K562 (cell line): ENCODE measurements around the gene LTA4H. TPM values are rescaled to one million over a fixed set of nuclear protein-coding genes. Genes with fewer than 3 reads are reported as not detected.

ENCODE experiments used
- ATAC-seq: fragments of 200-7000 bp; cut with Tn5 transposase; 3 replicates; pipeline ENCODE4 v1.9.1; 2020; ENCODE audit warnings: moderate library complexity
- BruUV-seq: library from RNA; stranded (reverse); fragments of 400-500 nt; replicated peaks from 2 replicates; lab custom pipeline; 2021; lab: Mats Ljungman, UMichigan
- CTCF ChIA-PET: fragments of 300-600 bp; formaldehyde crosslinking; extraction: SDS; loops from one replicate; lab custom pipeline; 2021; ENCODE audit warnings: low intra/inter-chr PET ratio; lab: Yijun Ruan, JAX
- POLR2A ChIA-PET: fragments of 300-600, 350-650 bp; sonication (Branson Sonifier 250); formaldehyde crosslinking; extraction: SDS; loops from one replicate; lab custom pipeline; 2021; ENCODE audit warnings: antibody characterized with exemption, inconsistent platforms; lab: Yijun Ruan, JAX
- DNase-seq, 4 experiments: peaks; one replicate each; pipeline versions ENCODE4 v3.0.0 to v3.0.0-alpha.2; 2011 to 2018; ENCODE audit warnings: low spot score in 3 of 4, mixed read lengths in 3 of 4; ENCODE audit errors: extremely low read depth in 1 of 4
- FAIRE-seq: peaks from 2 replicates; lab custom pipeline; 2011; peaks lifted over from hg19 to GRCh38; lab: Jason Lieb, UNC
- H2AFZ ChIP-seq: 2 replicates; pipeline ENCODE4 v1.6.0; 2011; ENCODE audit warnings: low read depth, low read length, control low read depth, inconsistent platforms
- H3K27ac ChIP-seq: fragments of 200-600 bp; 3 replicates; pipeline ENCODE4 v1.8.0; 2011; ENCODE audit warnings: low read depth, mild to moderate bottlenecking, control low read depth, inconsistent platforms, low read length, moderate library complexity, mixed read lengths; ENCODE audit errors: extremely low read depth
- H3K27me3 ChIP-seq, 2 experiments: fragments of 300-600 bp in 1 of 2; 2 replicates in 1 of 2; 3 replicates in 1 of 2; pipeline versions ENCODE4 v1.6.0 to v1.8.0; 2011; ENCODE audit warnings: inconsistent platforms in 2 of 2, low read length in 2 of 2, mild to moderate bottlenecking in 1 of 2, mixed read lengths in 1 of 2, moderate library complexity in 1 of 2; ENCODE audit not compliant: control insufficient read depth in 2 of 2, insufficient read depth in 2 of 2
- H3K36me3 ChIP-seq: fragments of 300-600 bp; 3 replicates; pipeline ENCODE4 v1.8.0; 2011; ENCODE audit warnings: mild to moderate bottlenecking, low read length, inconsistent platforms; ENCODE audit not compliant: control insufficient read depth, insufficient read depth
- H3K4me1 ChIP-seq, 2 experiments: fragments of 200-600 bp in 1 of 2; replicated peaks in 1 of 2; 2 replicates in 1 of 2; 3 replicates in 1 of 2; pipeline versions ENCODE4 v1.5.1 to v1.8.0; 2011; ENCODE audit warnings: inconsistent platforms in 2 of 2, low read length in 2 of 2, mild to moderate bottlenecking in 1 of 2, mixed read lengths in 1 of 2, moderate library complexity in 1 of 2; ENCODE audit not compliant: control insufficient read depth in 2 of 2, insufficient read depth in 2 of 2
- H3K4me2 ChIP-seq: 2 replicates; pipeline ENCODE4 v1.6.1; 2011; ENCODE audit warnings: low read length, control low read depth, inconsistent platforms, mixed read lengths; ENCODE audit not compliant: insufficient read depth
- H3K4me3 ChIP-seq: fragments of 200-600 bp; sonication (generic), shearing (Covaris generic); 2 replicates; pipeline ENCODE4 v1.5.1; 2016; ENCODE audit warnings: control low read depth, inconsistent platforms
- H3K79me2 ChIP-seq: fragments of 200-600 bp; 3 replicates; pipeline ENCODE4 v1.8.0; 2011; ENCODE audit warnings: low read length, inconsistent platforms; ENCODE audit not compliant: control insufficient read depth, insufficient read depth
- H3K9ac ChIP-seq, 2 experiments: 2 replicates each; pipeline versions ENCODE4 v1.6.0 to v1.6.1; 2011; ENCODE audit warnings: low read depth in 2 of 2, low read length in 2 of 2, control low read depth in 1 of 2, inconsistent platforms in 1 of 2, mild to moderate bottlenecking in 1 of 2, mixed read lengths in 1 of 2; ENCODE audit not compliant: insufficient read depth in 1 of 2
- H3K9me1 ChIP-seq: one replicate; pipeline ENCODE4 v1.6.0; 2011; ENCODE audit warnings: inconsistent platforms, mild to moderate bottlenecking, low read length, moderate library complexity; ENCODE audit not compliant: control insufficient read depth, insufficient read depth
- H3K9me3 ChIP-seq: replicated peaks from 2 replicates; pipeline ENCODE4 v1.5.1; 2011; ENCODE audit warnings: low read depth, low read length, inconsistent platforms; ENCODE audit not compliant: control insufficient read depth, insufficient read depth
- H4K20me1 ChIP-seq: replicated peaks from 2 replicates; pipeline ENCODE4 v1.6.1; 2011; ENCODE audit warnings: low read length, inconsistent platforms, mixed read lengths; ENCODE audit not compliant: control insufficient read depth, insufficient read depth
- KLF16 ChIP-seq: IDR thresholded peaks from 2 replicates; pipeline ENCODE4 v1.6.1; 2016; ENCODE audit warnings: antibody characterized with exemption
- MAFG ChIP-seq: fragments of 450-650 bp; conservative IDR thresholded peaks from 2 replicates; pipeline ENCODE4 v1.6.1; 2016; ENCODE audit warnings: missing genetic modification characterization, missing compliant biosample characterization
- NCOA1 ChIP-seq: fragments of 450-650 bp; IDR thresholded peaks from 2 replicates; pipeline ENCODE4 v1.6.1; 2016; ENCODE audit warnings: low read depth
- NR2C1 ChIP-seq, 2 experiments: fragments of 450-650 bp; IDR thresholded peaks; 2 replicates each; pipeline ENCODE4 v1.6.1; 2017; ENCODE audit warnings: mild to moderate bottlenecking in 2 of 2, antibody characterized with exemption in 1 of 2, inconsistent platforms in 1 of 2, missing compliant biosample characterization in 1 of 2, missing genetic modification characterization in 1 of 2
- NR4A1 ChIP-seq, 2 experiments: fragments of 250-450 bp in 1 of 2; fragments of 450-650 bp in 1 of 2; sonication (Bioruptor Pico) in 1 of 2; IDR thresholded peaks; 2 replicates each; pipeline versions ENCODE4 v1.4.0 to v1.6.1; 2016 to 2020; ENCODE audit warnings: mild to moderate bottlenecking in 2 of 2, missing compliant biosample characterization in 1 of 2, missing genetic modification characterization in 1 of 2, moderate library complexity in 1 of 2
- POLR2AphosphoS2 ChIP-seq: IDR thresholded peaks from 2 replicates; pipeline ENCODE4 v1.6.1; 2012; ENCODE audit warnings: low read length, improper control_type of control experiment
- POLR2H ChIP-seq: IDR thresholded peaks from 2 replicates; pipeline ENCODE4 v1.6.1; 2016; ENCODE audit warnings: missing genetic modification characterization, low read depth, mild to moderate bottlenecking, control low read depth, missing compliant biosample characterization, moderate library complexity
- RBM25 ChIP-seq: fragments of 200-400 bp; formaldehyde crosslinking; IDR thresholded peaks from 2 replicates; pipeline ENCODE4 v1.6.1; 2018; ENCODE audit warnings: low read length, low read depth, moderate library complexity; ENCODE audit not compliant: severe bottlenecking
- TBL1XR1 ChIP-seq, 2 experiments: IDR thresholded peaks; 2 replicates each; pipeline ENCODE4 v1.6.1; 2012; ENCODE audit warnings: improper control_type of control experiment in 2 of 2, low read length in 2 of 2, mild to moderate bottlenecking in 1 of 2
- TOE1 ChIP-seq, 2 experiments: fragments of 450-650 bp in 1 of 2; sonication (generic) in 1 of 2; formaldehyde crosslinking in 1 of 2; IDR thresholded peaks; 2 replicates each; pipeline versions ENCODE4 v1.7.1 to v1.8.0; 2016 to 2022; ENCODE audit warnings: borderline replicate concordance in 2 of 2, mild to moderate bottlenecking in 2 of 2, antibody characterized with exemption in 1 of 2, inconsistent platforms in 1 of 2, low read depth in 1 of 2, missing genetic modification reagents in 1 of 2, moderate library complexity in 1 of 2
- WGBS: fragments of 100-300 bp; shearing (Covaris generic); methylation state at CpG from one replicate; pipeline ENCODE4 v1.1.6; 2016; ENCODE audit warnings: low coverage, mixed read lengths; ENCODE audit not compliant: insufficient coverage; ENCODE audit errors: missing lambda C conversion rate; 5-methylcytosine and 5-hydroxymethylcytosine counted together
- in situ Hi-C: fragments of 300-500 bp; cut with MboI; formaldehyde crosslinking; loops from 4 replicates; pipeline ENCODE4 v1.15.0; 2018; ENCODE audit warnings: inconsistent platforms, mixed read lengths
- intact Hi-C: fragments of 100-400 bp; cut with micrococcal nuclease; formaldehyde crosslinking; loops from 2 replicates; pipeline ENCODE4 v1.14.2; 2022
- polyA plus RNA-seq, 8 experiments: library from polyadenylated mRNA; depleted of rRNA in 4 of 8; stranded (reverse) in 5 of 8; unstranded in 3 of 8; fragments of >200 nt; fragmentation: Nextera tagmentation in 2 of 8; fragmentation: Illumina TruSeq in 1 of 8; extraction: Ambion mirVana in 2 of 8; extraction: Trizol in 1 of 8; gene quantifications; 2 replicates each; pipeline versions ENCODE4 v1.2.1 to v1.2.3, GENCODE V29; 2011 to 2014; ENCODE audit warnings: inconsistent platforms in 1 of 8, missing spikeins in 1 of 8
- total RNA-seq, 7 experiments: library from RNA; depleted of rRNA in 6 of 7; stranded (reverse); fragments of >200 nt in 6 of 7; fragmentation: Illumina TruSeq in 2 of 7; extraction: Trizol in 2 of 7; gene quantifications; 2 replicates each; pipeline versions ENCODE4 v1.2.1 to v1.2.3, GENCODE V29; 2011 to 2021; ENCODE audit warnings: low replicate concordance in 1 of 7
- TF ChIP-seq, protein P1 (sequence below): fragments of 450-650 bp; formaldehyde crosslinking; IDR thresholded peaks from 2 replicates; pipeline ENCODE4 v1.4.0; 2022; ENCODE audit warnings: missing genetic modification characterization
- TF ChIP-seq, protein P2 (sequence below): fragments of 250-450 bp; sonication (Bioruptor Pico); IDR thresholded peaks from 2 replicates; pipeline ENCODE4 v1.5.0; 2021

Gene LTA4H
- total and polyA plus RNA-seq, 9 of the 15 experiments (the other 6 are each of a cell fraction or from before 2014, with no cell fraction given), result 25.2 to 58.1 (median 40.5) TPM

DNA sequence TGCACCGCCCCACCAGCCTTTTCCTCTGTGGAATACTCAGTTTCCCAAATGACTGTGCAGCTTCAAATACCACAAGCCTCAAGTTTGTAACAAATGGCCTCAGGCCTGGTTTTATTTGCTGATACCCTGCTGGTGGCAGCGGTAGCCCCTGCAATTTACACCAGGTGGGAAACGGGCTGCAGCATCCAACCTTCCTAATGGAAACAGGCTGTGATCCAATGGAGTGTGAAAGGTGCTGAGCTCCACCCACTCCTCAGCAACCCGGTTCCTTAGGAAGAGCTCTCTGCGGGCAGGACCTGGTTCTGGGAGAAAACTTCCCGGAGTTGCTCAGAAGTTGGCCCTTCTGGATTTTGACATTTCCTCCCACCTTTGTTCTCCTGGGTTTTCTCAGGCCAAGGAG lies 41.7 kb upstream of the LTA4H start:
- BruUV-seq, result no TSS peak
- H3K79me2 ChIP-seq, result no peaks in the 10 kb centered on the region
- intact Hi-C loops, result no loop called here

More for the DNA sequence above, 41.7 kb upstream of the LTA4H start:
- Histone ChIP-seq H3K9me3 (no peaks in the 10 kb centered on the region), H3K36me3 (no peaks in the 10 kb centered on the region), H3K27ac (no peak overlapping the region), H2AFZ (no peak overlapping the region), H3K27me3 (peaks cover 9 to 23% of the 10 kb centered on the region in 2 experiments; a peak in 4 of 5 replicates), H4K20me1 (no peaks in the 10 kb centered on the region), H3K9me1 (no peaks in the 10 kb centered on the region), H3K9ac (no peak overlapping the region), H3K4me2 (no peak overlapping the region), H3K4me3 (no peak overlapping the region), H3K4me1 (no peaks in the 10 kb centered on the region)
- ChIA-PET CTCF (no interaction called here), POLR2A (interaction anchor here (0.5 kb wide), 1 partner anchor 163 kb away, joined by 3 read pairs; no protein-coding TSS in a partner anchor)
- in situ Hi-C loops, result no loop called here
- FAIRE-seq, result no peak
- TF ChIP-seq, protein P1, sequence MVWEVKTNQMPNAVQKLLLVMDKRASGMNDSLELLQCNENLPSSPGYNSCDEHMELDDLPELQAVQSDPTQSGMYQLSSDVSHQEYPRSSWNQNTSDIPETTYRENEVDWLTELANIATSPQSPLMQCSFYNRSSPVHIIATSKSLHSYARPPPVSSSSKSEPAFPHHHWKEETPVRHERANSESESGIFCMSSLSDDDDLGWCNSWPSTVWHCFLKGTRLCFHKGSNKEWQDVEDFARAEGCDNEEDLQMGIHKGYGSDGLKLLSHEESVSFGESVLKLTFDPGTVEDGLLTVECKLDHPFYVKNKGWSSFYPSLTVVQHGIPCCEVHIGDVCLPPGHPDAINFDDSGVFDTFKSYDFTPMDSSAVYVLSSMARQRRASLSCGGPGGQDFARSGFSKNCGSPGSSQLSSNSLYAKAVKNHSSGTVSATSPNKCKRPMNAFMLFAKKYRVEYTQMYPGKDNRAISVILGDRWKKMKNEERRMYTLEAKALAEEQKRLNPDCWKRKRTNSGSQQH (CRISPR knock-in tag), result no peak
- TF ChIP-seq POLR2AphosphoS2 (no peak), NCOA1 (no peak), NR4A1 (CRISPR knock-in tag; IDR thresholded peaks at IDR 0.05) (no peak), NR4A1 (tag; IDR thresholded peaks at IDR 0.05) (no peak), MAFG (tag) (no peak), TBL1XR1 (IDR thresholded peaks at IDR 0.05; ENCODE audit: low read length in 2 of 2) (no peak), NR2C1 (IDR thresholded peaks at IDR 0.05) (no peak), NR2C1 (tag; IDR thresholded peaks at IDR 0.05) (no peak), RBM25 (no peak), KLF16 (no peak), POLR2H (no peak), TOE1 (IDR thresholded peaks at IDR 0.05; ENCODE audit: borderline replicate concordance) (no peak), TOE1 (CRISPR knock-in tag; IDR thresholded peaks at IDR 0.05; ENCODE audit: borderline replicate concordance, low read depth) (no peak)
- TF ChIP-seq, protein P2, sequence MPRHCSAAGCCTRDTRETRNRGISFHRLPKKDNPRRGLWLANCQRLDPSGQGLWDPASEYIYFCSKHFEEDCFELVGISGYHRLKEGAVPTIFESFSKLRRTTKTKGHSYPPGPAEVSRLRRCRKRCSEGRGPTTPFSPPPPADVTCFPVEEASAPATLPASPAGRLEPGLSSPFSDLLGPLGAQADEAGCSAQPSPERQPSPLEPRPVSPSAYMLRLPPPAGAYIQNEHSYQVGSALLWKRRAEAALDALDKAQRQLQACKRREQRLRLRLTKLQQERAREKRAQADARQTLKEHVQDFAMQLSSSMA (CRISPR knock-in tag), result no peak
- no peak for DNase-seq
- no peak for ATAC-seq
- WGBS, result 11% methylated on average over 6 of the region's 6 CpGs
